ENCODE results near the gene OPCML.

The OPCML gene

DNA sequence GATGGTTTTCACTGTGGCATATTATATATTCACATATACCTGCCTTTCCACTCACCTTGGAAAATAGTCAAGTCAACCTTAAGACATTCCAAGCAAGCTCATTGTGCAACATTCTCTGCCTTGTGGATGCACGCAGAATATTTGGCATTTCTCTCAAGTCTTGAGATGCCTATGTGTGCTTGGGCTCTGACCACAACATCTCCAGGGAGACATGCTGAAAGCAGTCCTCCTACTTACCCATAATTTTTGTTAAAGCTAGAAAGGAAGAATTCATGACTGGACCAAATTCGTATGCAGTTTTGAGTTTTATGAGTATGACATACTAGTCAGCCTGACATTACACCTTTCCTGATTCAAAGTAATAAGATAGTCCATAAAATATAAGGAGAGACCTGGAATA is 684.0 kb downstream of the OPCML start:
- H3K4me3 ChIP-seq (replicated peaks; ENCODE audit: insufficient read depth, low read length), result no peak overlapping the region
- no peaks in the 10 kb centered on the region for H3K27me3 ChIP-seq (ENCODE audit: insufficient read depth, poor library complexity, severe bottlenecking)
- TF ChIP-seq, protein P1, sequence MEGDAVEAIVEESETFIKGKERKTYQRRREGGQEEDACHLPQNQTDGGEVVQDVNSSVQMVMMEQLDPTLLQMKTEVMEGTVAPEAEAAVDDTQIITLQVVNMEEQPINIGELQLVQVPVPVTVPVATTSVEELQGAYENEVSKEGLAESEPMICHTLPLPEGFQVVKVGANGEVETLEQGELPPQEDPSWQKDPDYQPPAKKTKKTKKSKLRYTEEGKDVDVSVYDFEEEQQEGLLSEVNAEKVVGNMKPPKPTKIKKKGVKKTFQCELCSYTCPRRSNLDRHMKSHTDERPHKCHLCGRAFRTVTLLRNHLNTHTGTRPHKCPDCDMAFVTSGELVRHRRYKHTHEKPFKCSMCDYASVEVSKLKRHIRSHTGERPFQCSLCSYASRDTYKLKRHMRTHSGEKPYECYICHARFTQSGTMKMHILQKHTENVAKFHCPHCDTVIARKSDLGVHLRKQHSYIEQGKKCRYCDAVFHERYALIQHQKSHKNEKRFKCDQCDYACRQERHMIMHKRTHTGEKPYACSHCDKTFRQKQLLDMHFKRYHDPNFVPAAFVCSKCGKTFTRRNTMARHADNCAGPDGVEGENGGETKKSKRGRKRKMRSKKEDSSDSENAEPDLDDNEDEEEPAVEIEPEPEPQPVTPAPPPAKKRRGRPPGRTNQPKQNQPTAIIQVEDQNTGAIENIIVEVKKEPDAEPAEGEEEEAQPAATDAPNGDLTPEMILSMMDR (IDR thresholded peaks at IDR 0.05; ENCODE audit: insufficient read depth, low read length), result no peak
- no peak for TF ChIP-seq POLR2AphosphoS5 (IDR thresholded peaks at IDR 0.05; ENCODE audit: low read depth)
- TF ChIP-seq GABPA (IDR thresholded peaks at IDR 0.05; ENCODE audit: low read depth), result no peak
- no peak for TF ChIP-seq SPI1 (IDR thresholded peaks at IDR 0.05; ENCODE audit: borderline replicate concordance, low read depth)
- TF ChIP-seq, protein P2, sequence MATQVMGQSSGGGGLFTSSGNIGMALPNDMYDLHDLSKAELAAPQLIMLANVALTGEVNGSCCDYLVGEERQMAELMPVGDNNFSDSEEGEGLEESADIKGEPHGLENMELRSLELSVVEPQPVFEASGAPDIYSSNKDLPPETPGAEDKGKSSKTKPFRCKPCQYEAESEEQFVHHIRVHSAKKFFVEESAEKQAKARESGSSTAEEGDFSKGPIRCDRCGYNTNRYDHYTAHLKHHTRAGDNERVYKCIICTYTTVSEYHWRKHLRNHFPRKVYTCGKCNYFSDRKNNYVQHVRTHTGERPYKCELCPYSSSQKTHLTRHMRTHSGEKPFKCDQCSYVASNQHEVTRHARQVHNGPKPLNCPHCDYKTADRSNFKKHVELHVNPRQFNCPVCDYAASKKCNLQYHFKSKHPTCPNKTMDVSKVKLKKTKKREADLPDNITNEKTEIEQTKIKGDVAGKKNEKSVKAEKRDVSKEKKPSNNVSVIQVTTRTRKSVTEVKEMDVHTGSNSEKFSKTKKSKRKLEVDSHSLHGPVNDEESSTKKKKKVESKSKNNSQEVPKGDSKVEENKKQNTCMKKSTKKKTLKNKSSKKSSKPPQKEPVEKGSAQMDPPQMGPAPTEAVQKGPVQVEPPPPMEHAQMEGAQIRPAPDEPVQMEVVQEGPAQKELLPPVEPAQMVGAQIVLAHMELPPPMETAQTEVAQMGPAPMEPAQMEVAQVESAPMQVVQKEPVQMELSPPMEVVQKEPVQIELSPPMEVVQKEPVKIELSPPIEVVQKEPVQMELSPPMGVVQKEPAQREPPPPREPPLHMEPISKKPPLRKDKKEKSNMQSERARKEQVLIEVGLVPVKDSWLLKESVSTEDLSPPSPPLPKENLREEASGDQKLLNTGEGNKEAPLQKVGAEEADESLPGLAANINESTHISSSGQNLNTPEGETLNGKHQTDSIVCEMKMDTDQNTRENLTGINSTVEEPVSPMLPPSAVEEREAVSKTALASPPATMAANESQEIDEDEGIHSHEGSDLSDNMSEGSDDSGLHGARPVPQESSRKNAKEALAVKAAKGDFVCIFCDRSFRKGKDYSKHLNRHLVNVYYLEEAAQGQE (IDR thresholded peaks at IDR 0.05; ENCODE audit: insufficient replicate concordance, low read depth), result no peak
- no peak for DNase-seq (ENCODE audit: low read depth in 1 of 2, low spot score in 1 of 2)
- H3K27ac ChIP-seq (replicated peaks), result no peak overlapping the region

DNA sequence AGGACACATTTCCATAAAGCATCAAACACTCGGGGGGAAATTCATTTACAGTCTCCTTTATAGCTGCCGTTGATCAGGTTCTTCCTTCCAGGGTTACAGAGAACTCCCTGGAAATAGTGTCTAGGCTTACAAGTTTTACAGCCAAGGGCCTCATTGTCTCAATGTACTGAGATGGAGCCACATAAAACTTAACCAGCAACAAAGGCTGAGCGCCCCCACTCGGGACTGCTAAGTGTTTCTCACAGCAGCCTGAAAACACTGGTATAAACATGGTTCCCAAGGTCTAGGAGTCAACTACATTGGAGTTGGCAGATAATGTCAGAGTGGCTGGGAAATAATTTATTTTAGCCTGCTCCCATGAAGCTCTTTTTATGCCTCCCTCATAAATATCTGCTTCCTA is 686.2 kb downstream of the OPCML start:
- Histone ChIP-seq H3K27ac (replicated peaks) (no peak overlapping the region), H3K27me3 (ENCODE audit: insufficient read depth, poor library complexity, severe bottlenecking) (no peaks in the 10 kb centered on the region), H3K4me3 (replicated peaks; ENCODE audit: insufficient read depth, low read length) (no peak overlapping the region)
- TF ChIP-seq POLR2AphosphoS5 (IDR thresholded peaks at IDR 0.05; ENCODE audit: low read depth) (no peak), GABPA (IDR thresholded peaks at IDR 0.05; ENCODE audit: low read depth) (no peak), SPI1 (IDR thresholded peaks at IDR 0.05; ENCODE audit: borderline replicate concordance, low read depth) (no peak)
- TF ChIP-seq, protein P1 (IDR thresholded peaks at IDR 0.05; ENCODE audit: insufficient read depth, low read length), result no peak
- TF ChIP-seq, protein P2 (IDR thresholded peaks at IDR 0.05; ENCODE audit: insufficient replicate concordance, low read depth), result no peak
- no peak for DNase-seq (ENCODE audit: low read depth in 1 of 2, low spot score in 1 of 2)

DNA sequence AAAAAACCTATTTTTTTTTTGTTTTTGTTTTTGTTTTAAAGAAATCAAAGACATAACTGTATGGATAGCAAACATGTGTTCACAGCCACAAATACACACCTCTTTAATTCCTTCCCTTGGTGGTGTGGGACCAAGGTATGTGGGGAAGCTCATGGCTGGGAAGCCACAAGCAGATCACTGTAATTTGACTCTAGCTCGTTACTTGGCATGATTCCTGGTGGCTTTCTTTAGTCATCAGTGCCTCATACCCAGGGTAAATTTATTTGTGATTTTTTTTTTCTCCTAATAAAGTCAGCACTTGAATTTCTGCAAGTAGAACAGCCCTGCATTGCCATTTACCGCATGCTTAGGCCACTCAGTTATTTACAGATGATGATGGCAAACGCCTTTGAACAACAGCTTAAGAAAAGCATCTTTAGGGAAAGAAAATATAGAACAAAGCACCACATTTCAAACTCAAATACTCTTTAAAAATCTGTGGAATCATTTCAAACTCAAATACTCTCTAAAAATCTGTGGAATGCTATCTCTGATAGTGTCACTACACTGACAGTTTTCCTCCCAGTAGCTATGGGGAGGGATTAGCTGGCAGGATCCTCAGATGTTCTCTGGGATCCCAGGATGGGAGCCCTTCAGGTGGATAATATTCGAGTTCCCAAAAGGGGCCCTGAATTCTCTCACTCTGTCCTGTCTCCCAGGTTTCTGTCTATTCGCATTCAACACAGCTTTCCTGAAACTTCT is 687.2 kb downstream of the OPCML start:
- H3K27ac ChIP-seq (replicated peaks), result no peak overlapping the region
- no peak overlapping the region for H3K4me3 ChIP-seq (replicated peaks; ENCODE audit: insufficient read depth, low read length)
- H3K27me3 ChIP-seq (ENCODE audit: insufficient read depth, poor library complexity, severe bottlenecking), result no peaks in the 10 kb centered on the region
- TF ChIP-seq, protein P2 (IDR thresholded peaks at IDR 0.05; ENCODE audit: insufficient replicate concordance, low read depth), result no peak
- TF ChIP-seq SPI1 (IDR thresholded peaks at IDR 0.05; ENCODE audit: borderline replicate concordance, low read depth) (no peak), POLR2AphosphoS5 (IDR thresholded peaks at IDR 0.05; ENCODE audit: low read depth) (no peak), GABPA (IDR thresholded peaks at IDR 0.05; ENCODE audit: low read depth) (no peak)
- TF ChIP-seq, protein P1 (IDR thresholded peaks at IDR 0.05; ENCODE audit: insufficient read depth, low read length), result no peak
- DNase-seq (ENCODE audit: low read depth in 1 of 2, low spot score in 1 of 2), result no peak

All from HL-60 (cell line).